T-helper 2 cell treated with Interferon-gamma antibody and Interleukin-4, amounts not matched to agents 5 μg/mL and 100 μg/mL, for 36 hours (primary cell): ENCODE data around the gene KLRC1.
"Not testable (repeated sequence)": the region's sequence is repeated elsewhere in the genome, so short reads cannot be mapped to it uniquely, and the experiment has no call there.

Source experiments
- DNase-seq: peaks from one replicate; pipeline ENCODE4 v3.0.0; 2021; ENCODE audit warnings: low spot score
- H3K27ac Mint-ChIP-seq: one replicate; pipeline ENCODE4 v1.8.0; 2021; ENCODE audit warnings: mild to moderate bottlenecking, mixed read lengths
- H3K27me3 Mint-ChIP-seq: one replicate; pipeline ENCODE4 v1.8.0; 2021; ENCODE audit warnings: low read depth, mixed read lengths
- H3K36me3 Mint-ChIP-seq: one replicate; pipeline ENCODE4 v1.8.0; 2021; ENCODE audit warnings: low read depth, mixed read lengths
- H3K4me1 Mint-ChIP-seq: one replicate; pipeline ENCODE4 v1.8.0; 2021; ENCODE audit warnings: low read depth, mixed read lengths
- H3K4me3 Mint-ChIP-seq: one replicate; pipeline ENCODE4 v1.8.0; 2022; ENCODE audit warnings: mild to moderate bottlenecking, moderate library complexity, mixed read lengths
- H3K9me3 Mint-ChIP-seq: one replicate; pipeline ENCODE4 v1.8.0; 2021; ENCODE audit warnings: mixed read lengths

Gene KLRC1

DNA sequence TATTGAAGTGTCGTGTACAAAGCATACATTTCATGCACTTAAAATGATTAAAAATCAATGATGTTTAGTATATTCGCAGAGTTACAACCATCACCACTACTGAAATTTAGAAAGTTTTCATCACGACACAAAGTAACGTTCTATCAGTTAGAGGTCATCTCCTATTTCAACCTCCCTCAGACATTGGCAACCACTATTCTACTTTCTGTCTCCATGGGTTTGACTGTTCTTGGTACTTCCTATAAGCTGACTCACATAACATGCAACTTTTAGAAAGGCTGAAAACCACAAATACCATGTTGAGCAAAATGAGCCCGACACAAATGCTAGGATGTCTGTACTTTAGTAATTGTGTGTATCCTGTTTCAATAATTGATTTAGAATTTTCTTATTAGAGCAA is 7.1 kb downstream of the KLRC1 start:
- not testable (repeated sequence) for H3K27ac Mint-ChIP-seq, H3K4me1 Mint-ChIP-seq, DNase-seq, H3K4me3 Mint-ChIP-seq, H3K9me3 Mint-ChIP-seq, H3K36me3 Mint-ChIP-seq, H3K27me3 Mint-ChIP-seq

GRCh38 chr12:10441144-10441543 is 12.0 kb downstream of the KLRC1 start:
- not testable (repeated sequence) for H3K9me3 Mint-ChIP-seq, H3K36me3 Mint-ChIP-seq, H3K4me1 Mint-ChIP-seq, H3K4me3 Mint-ChIP-seq, H3K27me3 Mint-ChIP-seq, H3K27ac Mint-ChIP-seq, DNase-seq

GRCh38 chr12:10439608-10440274 is 13.4 kb downstream of the KLRC1 start:
- not testable (repeated sequence) for H3K27ac Mint-ChIP-seq, DNase-seq, H3K4me1 Mint-ChIP-seq, H3K36me3 Mint-ChIP-seq, H3K27me3 Mint-ChIP-seq, H3K4me3 Mint-ChIP-seq, H3K9me3 Mint-ChIP-seq

GRCh38 chr12:10437601-10438000 is 15.6 kb downstream of the KLRC1 start:
- H3K27me3 Mint-ChIP-seq, DNase-seq, H3K9me3 Mint-ChIP-seq, H3K36me3 Mint-ChIP-seq, H3K4me3 Mint-ChIP-seq, H3K4me1 Mint-ChIP-seq, H3K27ac Mint-ChIP-seq: not testable (repeated sequence)

DNA sequence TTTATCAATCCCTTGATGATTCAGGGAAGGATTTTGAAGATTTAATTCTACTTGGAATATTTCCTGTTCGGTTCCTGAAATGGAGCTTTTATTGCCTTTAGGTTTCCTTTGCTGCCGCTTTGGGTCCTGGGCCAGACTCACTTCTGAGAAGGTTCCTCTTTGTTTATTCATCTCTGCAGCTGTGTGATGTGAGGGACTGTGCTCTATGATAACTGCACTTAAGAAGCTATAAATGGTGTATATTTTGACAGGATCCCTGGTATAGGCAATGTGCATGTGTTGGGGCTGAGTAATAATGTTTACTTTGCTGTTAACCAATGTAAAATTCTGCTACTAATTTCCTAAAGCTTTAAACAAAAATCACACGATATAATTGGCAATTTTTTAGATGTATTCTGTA is 17.4 kb downstream of the KLRC1 start, which contains the start of gene KLRC2:
Gene KLRC2 (minus strand): TSS at position 195 of the 400 bp plus-strand sequence. CDS start 24 bp downstream, at position 171.
- H3K36me3 Mint-ChIP-seq, H3K27me3 Mint-ChIP-seq, H3K4me1 Mint-ChIP-seq, H3K9me3 Mint-ChIP-seq, H3K4me3 Mint-ChIP-seq, DNase-seq, H3K27ac Mint-ChIP-seq: not testable (repeated sequence)

DNA sequence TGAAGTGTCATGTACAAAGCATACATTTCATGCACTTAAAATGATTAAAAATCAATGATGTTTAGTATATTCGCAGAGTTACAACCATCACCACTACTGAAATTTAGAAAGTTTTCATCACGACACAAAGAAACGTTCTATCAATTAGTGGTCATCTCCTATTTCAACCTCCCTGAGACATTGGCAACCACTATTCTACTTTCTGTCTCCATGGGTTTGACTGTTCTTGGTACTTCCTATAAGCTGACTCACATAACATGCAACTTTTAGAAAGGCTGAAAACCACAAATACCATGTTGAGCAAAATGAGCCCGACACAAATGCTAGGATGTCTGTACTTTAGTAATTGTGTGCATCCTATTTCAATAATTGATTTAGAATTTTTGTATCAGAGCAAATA is 22.6 kb downstream of the KLRC1 start:
- not testable (repeated sequence) for DNase-seq, H3K9me3 Mint-ChIP-seq, H3K27ac Mint-ChIP-seq, H3K4me3 Mint-ChIP-seq, H3K27me3 Mint-ChIP-seq, H3K4me1 Mint-ChIP-seq, H3K36me3 Mint-ChIP-seq

GRCh38 chr12:10425938-10426337 is 27.2 kb downstream of the KLRC1 start:
- not testable (repeated sequence) for H3K4me3 Mint-ChIP-seq, H3K27ac Mint-ChIP-seq, DNase-seq, H3K9me3 Mint-ChIP-seq, H3K36me3 Mint-ChIP-seq, H3K4me1 Mint-ChIP-seq, H3K27me3 Mint-ChIP-seq

DNA sequence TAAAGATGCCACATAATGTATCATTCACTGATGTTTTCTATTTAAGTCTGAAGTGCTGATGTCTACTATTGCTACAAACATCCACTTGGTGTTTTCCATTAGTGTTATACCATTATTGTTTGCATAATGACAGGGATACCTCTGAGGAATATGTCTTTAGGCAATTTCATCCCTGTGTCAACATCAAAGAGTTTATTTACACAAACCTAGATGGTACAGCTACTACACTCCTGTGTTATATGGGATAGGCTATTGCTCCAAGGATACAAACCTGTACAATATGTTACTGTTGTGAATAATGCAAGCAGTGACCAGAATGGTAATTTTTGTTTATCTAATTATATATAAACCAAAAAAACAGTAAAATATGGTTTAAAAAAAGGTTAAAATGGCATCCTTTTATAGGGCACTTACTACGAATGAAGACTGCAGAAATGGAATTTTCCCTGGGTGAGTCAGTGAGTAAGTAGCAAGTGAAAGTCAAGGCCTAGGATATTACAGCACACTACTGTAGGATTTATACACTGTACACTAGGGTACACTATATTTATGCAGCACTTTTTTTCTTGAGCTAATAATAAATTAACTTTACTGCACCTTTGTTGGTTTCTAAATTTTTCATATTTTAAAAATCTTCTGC is 28.8 kb downstream of the KLRC1 start:
- not testable (repeated sequence) for H3K27ac Mint-ChIP-seq, H3K4me1 Mint-ChIP-seq, H3K36me3 Mint-ChIP-seq, DNase-seq, H3K9me3 Mint-ChIP-seq, H3K27me3 Mint-ChIP-seq, H3K4me3 Mint-ChIP-seq

DNA sequence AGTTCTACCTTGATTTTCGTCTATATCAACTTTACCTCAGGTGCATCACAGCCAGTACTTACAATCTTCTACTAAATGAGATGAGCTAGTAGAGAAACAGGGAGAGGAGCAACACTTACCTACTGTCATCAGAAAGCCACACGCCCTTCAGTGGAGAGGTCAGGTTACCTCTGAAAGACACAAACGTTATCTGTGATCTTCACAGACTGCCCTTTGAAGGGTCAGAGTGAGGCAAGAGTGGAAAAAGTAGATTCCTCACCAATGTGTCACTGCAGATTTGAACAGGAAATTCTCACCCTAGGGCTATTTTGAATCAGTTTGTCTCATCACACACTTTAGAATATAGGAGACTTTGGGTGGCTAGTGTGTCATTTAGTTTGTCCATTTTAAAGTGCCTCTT is 31.0 kb downstream of the KLRC1 start:
- H3K9me3 Mint-ChIP-seq, H3K4me3 Mint-ChIP-seq, H3K27me3 Mint-ChIP-seq, H3K36me3 Mint-ChIP-seq, H3K27ac Mint-ChIP-seq, H3K4me1 Mint-ChIP-seq: not testable (repeated sequence)
- DNase-seq, result peak; percentile 17

- not testable (repeated sequence) for H3K4me3 Mint-ChIP-seq, H3K4me1 Mint-ChIP-seq, DNase-seq, H3K27ac Mint-ChIP-seq, H3K36me3 Mint-ChIP-seq, H3K9me3 Mint-ChIP-seq, H3K27me3 Mint-ChIP-seq
Measured at GRCh38 chr12:10420334-10420733, 32.8 kb downstream of the KLRC1 start, which contains the start of gene KLRC3. Gene KLRC3, minus strand, starts transcription at chr12:10420595. Its CDS starts 45 bp downstream, at chr12:10420550.

DNA sequence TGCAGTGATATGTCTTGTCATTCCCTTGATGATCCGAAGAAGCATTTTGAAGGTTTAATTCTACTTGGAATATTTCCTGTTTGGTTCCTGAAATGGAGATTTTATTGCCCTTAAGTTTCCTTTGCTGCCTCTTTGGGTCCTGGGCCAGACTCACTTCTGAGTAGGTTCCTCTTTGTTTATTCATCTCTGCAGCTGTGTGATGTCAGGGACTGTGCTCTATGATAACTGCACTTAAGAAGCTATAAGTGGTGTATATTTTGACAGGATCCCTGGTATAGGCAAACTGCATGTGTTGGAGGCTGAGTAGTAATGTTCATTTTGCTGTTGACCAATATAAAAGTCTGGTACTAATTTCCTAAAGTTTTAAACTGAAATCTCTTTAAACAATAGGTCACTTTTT is 43.8 kb downstream of the KLRC1 start, which contains the start of gene KLRC4:
Gene KLRC4 (minus strand): TSS at position 366 of the 400 bp plus-strand sequence. CDS start 182 bp downstream, at position 184.
- H3K27ac Mint-ChIP-seq, result no peak within 1 kb of the TSS
- no peaks in the 10 kb centered on the region for H3K36me3 Mint-ChIP-seq
- H3K27me3 Mint-ChIP-seq, result peaks cover 19% of the 10 kb centered on the region
- no peak within 1 kb of the TSS for H3K4me3 Mint-ChIP-seq
- no peak for DNase-seq
- H3K9me3 Mint-ChIP-seq, result no peaks in the 10 kb centered on the region
- no peaks in the 10 kb centered on the region for H3K4me1 Mint-ChIP-seq

DNA sequence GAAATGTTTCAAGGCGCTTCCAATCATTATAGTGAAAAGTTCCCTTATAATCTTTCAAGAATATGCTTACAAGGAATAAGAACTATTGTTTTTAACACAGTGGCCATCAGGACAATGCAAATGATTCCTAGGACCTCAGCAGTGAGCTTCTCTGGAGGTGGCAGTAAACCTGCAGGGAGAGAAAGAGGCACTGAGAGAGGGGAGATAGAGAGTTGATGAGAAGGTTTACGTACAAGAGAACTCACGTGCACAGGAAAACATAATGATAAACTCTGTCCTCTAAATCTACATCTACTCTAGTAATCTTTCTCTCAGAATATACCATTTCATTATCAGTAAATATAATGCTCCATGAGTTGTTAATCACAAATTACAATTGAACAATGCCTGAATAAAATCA is 44.3 kb downstream of the KLRC1 start:
- no peaks in the 10 kb centered on the region for H3K9me3 Mint-ChIP-seq
- H3K36me3 Mint-ChIP-seq, result no peaks in the 10 kb centered on the region
- no peak for DNase-seq
- no peaks in the 10 kb centered on the region for H3K4me1 Mint-ChIP-seq
- H3K27me3 Mint-ChIP-seq, result peaks cover 16% of the 10 kb centered on the region
- no peak overlapping the region for H3K27ac Mint-ChIP-seq
- no peak overlapping the region for H3K4me3 Mint-ChIP-seq

DNA sequence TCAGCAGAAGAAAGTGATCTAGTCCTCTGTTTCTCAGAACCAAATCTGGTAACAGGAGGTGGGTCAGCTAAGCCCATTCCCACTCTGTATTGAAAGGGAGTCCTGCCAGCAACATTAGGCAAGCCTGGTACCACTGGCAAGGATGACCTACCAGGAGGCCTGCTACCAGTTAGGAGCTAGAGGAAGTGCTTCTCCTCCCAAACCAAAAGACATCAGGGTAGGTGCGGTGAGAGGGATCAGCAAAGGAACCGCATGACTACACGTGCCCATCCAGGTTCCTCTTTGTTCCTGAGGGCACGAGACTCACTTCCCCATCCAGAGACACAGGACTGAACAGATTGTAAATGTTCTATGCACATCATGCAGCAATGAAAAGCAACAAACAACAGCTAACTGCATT is 46.5 kb downstream of the KLRC1 start:
- Mint-ChIP-seq H3K27me3 (peaks cover 16% of the 10 kb centered on the region), H3K36me3 (no peaks in the 10 kb centered on the region), H3K4me3 (no peak overlapping the region), H3K9me3 (no peaks in the 10 kb centered on the region), H3K27ac (no peak overlapping the region), H3K4me1 (no peaks in the 10 kb centered on the region)
- DNase-seq, result no peak

DNA sequence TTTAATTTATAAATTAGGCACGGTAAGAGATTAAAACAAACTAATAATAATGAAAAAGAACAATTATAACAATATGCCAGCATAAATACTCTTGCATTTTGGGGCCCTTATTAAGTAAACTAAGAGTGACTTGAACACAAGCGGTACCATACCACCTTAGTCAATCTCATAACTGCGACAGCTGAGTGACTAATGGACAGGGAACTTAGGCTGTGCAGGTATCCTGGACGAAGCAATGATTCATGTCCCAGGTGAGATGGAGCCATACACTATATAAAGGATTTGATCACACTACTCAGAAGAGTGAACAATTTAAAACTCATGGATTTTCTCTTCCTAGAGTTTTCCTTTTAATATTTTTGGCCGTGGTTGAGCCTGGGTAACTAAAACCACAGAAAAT is 47.9 kb downstream of the KLRC1 start:
- Mint-ChIP-seq H3K4me1 (peaks cover 3% of the 10 kb centered on the region), H3K27ac (no peak overlapping the region), H3K9me3 (no peaks in the 10 kb centered on the region), H3K4me3 (no peak overlapping the region), H3K27me3 (peaks cover 21% of the 10 kb centered on the region), H3K36me3 (no peaks in the 10 kb centered on the region)
- no peak for DNase-seq

- no peak overlapping the region for H3K4me3 Mint-ChIP-seq
- peaks cover 21% of the 10 kb centered on the region for H3K27me3 Mint-ChIP-seq
- H3K27ac Mint-ChIP-seq, result no peak overlapping the region
- DNase-seq, result no peak
- no peaks in the 10 kb centered on the region for H3K36me3 Mint-ChIP-seq
- H3K9me3 Mint-ChIP-seq, result no peaks in the 10 kb centered on the region
- H3K4me1 Mint-ChIP-seq, result peaks cover 3% of the 10 kb centered on the region
Measured at GRCh38 chr12:10404798-10405197, 48.4 kb downstream of the KLRC1 start.
